K562 (cell line): ENCODE results near the gene SPATA25. TPM values are rescaled to one million over a fixed set of nuclear protein-coding genes. Genes with fewer than 3 reads are reported as not detected.

Experiments used
- ASH1L ChIP-seq: fragments of 450-650 bp; IDR thresholded peaks from 2 replicates; pipeline ENCODE4 v1.6.1; 2018; ENCODE audit warnings: borderline replicate concordance, mild to moderate bottlenecking, low read depth; ENCODE audit not compliant: partially characterized antibody
- ATF2 ChIP-seq: sonication (generic); formaldehyde crosslinking; IDR thresholded peaks from 2 replicates; pipeline ENCODE4 v1.8.1; 2022; ENCODE audit warnings: missing genetic modification reagents
- BRCA1 ChIP-seq, 2 experiments: fragments of 450-650 bp in 1 of 2; sonication (generic) in 1 of 2; formaldehyde crosslinking in 1 of 2; IDR thresholded peaks; 2 replicates each; pipeline versions ENCODE4 v1.5.0 to v1.6.1; 2017 to 2020; ENCODE audit warnings: mild to moderate bottlenecking in 1 of 2, missing genetic modification reagents in 1 of 2
- BRD9 ChIP-seq: fragments of 450-650 bp; IDR thresholded peaks from 2 replicates; pipeline ENCODE4 v1.6.1; 2018; ENCODE audit warnings: low read depth; ENCODE audit not compliant: partially characterized antibody
- GATAD2A ChIP-seq: fragments of 450-650 bp; IDR thresholded peaks from 2 replicates; pipeline ENCODE4 v1.6.1; 2017
- HDAC3 ChIP-seq: fragments of 450-650 bp; IDR thresholded peaks from 2 replicates; pipeline ENCODE4 v1.6.1; 2018; ENCODE audit warnings: borderline replicate concordance, mild to moderate bottlenecking, moderate library complexity; ENCODE audit not compliant: partially characterized antibody
- KLF10 ChIP-seq: fragments of 250-450 bp; sonication (Bioruptor Pico); IDR thresholded peaks from 2 replicates; pipeline ENCODE4 v1.6.1; 2021; ENCODE audit warnings: matching md5 sums
- NFYB ChIP-seq: IDR thresholded peaks from 2 replicates; pipeline ENCODE4 v1.6.1; 2011; ENCODE audit warnings: mild to moderate bottlenecking, moderate library complexity; ENCODE audit not compliant: insufficient read length; ENCODE audit errors: extremely low read depth
- NONO ChIP-seq, 2 experiments: fragments of 200-400 bp in 1 of 2; fragments of 450-650 bp in 1 of 2; formaldehyde crosslinking in 1 of 2; IDR thresholded peaks; 2 replicates each; pipeline ENCODE4 v1.6.1; 2017; ENCODE audit warnings: low read depth in 2 of 2, mild to moderate bottlenecking in 2 of 2, moderate library complexity in 2 of 2, low read length in 1 of 2
- PTBP1 ChIP-seq: fragments of 200-400 bp; formaldehyde crosslinking; IDR thresholded peaks from 2 replicates; pipeline ENCODE4 v1.6.1; 2017; ENCODE audit warnings: low read depth, low read length
- RAD21 ChIP-seq, 2 experiments: fragments of 250-450 bp in 1 of 2; fragments of 450-650 bp in 1 of 2; sonication (Bioruptor Pico) in 1 of 2; formaldehyde crosslinking in 1 of 2; IDR thresholded peaks in 1 of 2; conservative IDR thresholded peaks in 1 of 2; 2 replicates each; pipeline versions ENCODE4 v1.4.0 to v1.8.0; 2020 to 2022; ENCODE audit warnings: mild to moderate bottlenecking in 2 of 2, moderate library complexity in 1 of 2
- SIX5 ChIP-seq, 2 experiments: IDR thresholded peaks; 2 replicates each; pipeline ENCODE4 v1.6.1; 2011; ENCODE audit warnings: low read length in 2 of 2, borderline replicate concordance in 1 of 2, low read depth in 1 of 2, mild to moderate bottlenecking in 1 of 2, moderate library complexity in 1 of 2; ENCODE audit not compliant: insufficient read depth in 1 of 2
- WHSC1 ChIP-seq: IDR thresholded peaks from one replicate; pipeline ENCODE4 v1.6.1; 2012; ENCODE audit warnings: low read length, control low read depth, inconsistent platforms
- ZFPM2 ChIP-seq: fragments of 250-450 bp; sonication (Bioruptor Pico); IDR thresholded peaks from 2 replicates; pipeline ENCODE4 v1.5.1; 2022; ENCODE audit warnings: mild to moderate bottlenecking
- ZNF165 ChIP-seq: fragments of 250-450 bp; sonication (Bioruptor Pico); IDR thresholded peaks from 2 replicates; pipeline ENCODE4 v1.4.0; 2020; ENCODE audit warnings: borderline replicate concordance
- ZNF197 ChIP-seq: fragments of 200-800 bp; sonication (Bioruptor generic); IDR thresholded peaks from 2 replicates; pipeline ENCODE4 v1.6.1; 2016; ENCODE audit warnings: low read depth, missing genetic modification characterization, missing compliant biosample characterization
- ZNF431 ChIP-seq: sonication (generic); formaldehyde crosslinking; IDR thresholded peaks from 2 replicates; pipeline ENCODE4 v1.8.0; 2022; ENCODE audit warnings: mild to moderate bottlenecking, missing genetic modification reagents
- ZNF507 ChIP-seq: conservative IDR thresholded peaks from 2 replicates; pipeline ENCODE4 v1.6.1; 2017; ENCODE audit warnings: missing genetic modification characterization, missing compliant biosample characterization
- ZNF696 ChIP-seq: fragments of 250-450 bp; sonication (Bioruptor Pico); conservative IDR thresholded peaks from 2 replicates; pipeline ENCODE4 v1.4.0; 2020; ENCODE audit warnings: mild to moderate bottlenecking, moderate library complexity
- polyA plus RNA-seq, 8 experiments: library from polyadenylated mRNA; depleted of rRNA in 4 of 8; stranded (reverse) in 5 of 8; unstranded in 3 of 8; fragments of >200 nt; fragmentation: Nextera tagmentation in 2 of 8; fragmentation: Illumina TruSeq in 1 of 8; extraction: Ambion mirVana in 2 of 8; extraction: Trizol in 1 of 8; gene quantifications; 2 replicates each; pipeline versions ENCODE4 v1.2.1 to v1.2.3, GENCODE V29; 2011 to 2014; ENCODE audit warnings: inconsistent platforms in 1 of 8, missing spikeins in 1 of 8
- total RNA-seq, 7 experiments: library from RNA; depleted of rRNA in 6 of 7; stranded (reverse); fragments of >200 nt in 6 of 7; fragmentation: Illumina TruSeq in 2 of 7; extraction: Trizol in 2 of 7; gene quantifications; 2 replicates each; pipeline versions ENCODE4 v1.2.1 to v1.2.3, GENCODE V29; 2011 to 2021; ENCODE audit warnings: low replicate concordance in 1 of 7
- TF ChIP-seq, protein P1 (sequence below): fragments of 450-650 bp; formaldehyde crosslinking; IDR thresholded peaks from 2 replicates; pipeline ENCODE4 v1.4.0; 2020; ENCODE audit warnings: mild to moderate bottlenecking, mixed read lengths
- TF ChIP-seq, protein P2 (sequence below): sonication (generic); formaldehyde crosslinking; IDR thresholded peaks from 2 replicates; pipeline ENCODE4 v1.8.1; 2022; ENCODE audit warnings: missing genetic modification reagents
- TF ChIP-seq, protein P3 (sequence below): fragments of 450-650 bp; formaldehyde crosslinking; IDR thresholded peaks from 2 replicates; pipeline ENCODE4 v1.4.0; 2020; ENCODE audit warnings: mild to moderate bottlenecking, moderate library complexity

Gene SPATA25
- total and polyA plus RNA-seq, 9 of the 15 experiments (the other 6 are each of a cell fraction or from before 2014, with no cell fraction given): 0.21 to 0.95 (median 0.53) TPM; not detected in 3

GRCh38 chr20:45934586-45935415, 47.4 kb upstream of the SPATA25 start, which contains the start of gene PCIF1 (continued):
- TF ChIP-seq KLF10 (no peak), ASH1L (no peak), RAD21 (CRISPR knock-in tag; conservative IDR thresholded peaks at IDR 0.05 in 1 of 2, IDR thresholded peaks at IDR 0.05 in 1 of 2) (no peak; a peak in 1 of 4 replicates), GATAD2A (no peak), NFYB (peak; percentile 89), SIX5 (IDR thresholded peaks at IDR 0.05; ENCODE audit: borderline replicate concordance in 1 of 2, insufficient read depth in 1 of 2, low read depth in 1 of 2, low read length in 2 of 2) (peak; percentile 82 to 83), ZNF165 (CRISPR knock-in tag) (0 out of 2 replicates have a peak, but pooled peaks have one; percentile 52), HDAC3 (no peak), BRCA1 (IDR thresholded peaks at IDR 0.05) (no peak), BRCA1 (CRISPR knock-in tag; IDR thresholded peaks at IDR 0.05) (no peak), ZNF197 (CRISPR knock-in tag) (no peak), NONO (IDR thresholded peaks at IDR 0.05; ENCODE audit: low read depth in 2 of 2, low read length in 1 of 2) (peak; percentile 77 to 95; a peak in 3 of 4 replicates), ZNF431 (peak; percentile 37; the same call in 1 of the 2 replicates), BRD9 (no peak), PTBP1 (no peak), ATF2 (no peak; the same call in 1 of the 2 replicates), WHSC1 (no peak), ZNF696 (CRISPR knock-in tag) (no peak), ZNF507 (tag) (no peak), ZFPM2 (CRISPR knock-in tag) (peak; percentile 81)
- TF ChIP-seq, protein P1, sequence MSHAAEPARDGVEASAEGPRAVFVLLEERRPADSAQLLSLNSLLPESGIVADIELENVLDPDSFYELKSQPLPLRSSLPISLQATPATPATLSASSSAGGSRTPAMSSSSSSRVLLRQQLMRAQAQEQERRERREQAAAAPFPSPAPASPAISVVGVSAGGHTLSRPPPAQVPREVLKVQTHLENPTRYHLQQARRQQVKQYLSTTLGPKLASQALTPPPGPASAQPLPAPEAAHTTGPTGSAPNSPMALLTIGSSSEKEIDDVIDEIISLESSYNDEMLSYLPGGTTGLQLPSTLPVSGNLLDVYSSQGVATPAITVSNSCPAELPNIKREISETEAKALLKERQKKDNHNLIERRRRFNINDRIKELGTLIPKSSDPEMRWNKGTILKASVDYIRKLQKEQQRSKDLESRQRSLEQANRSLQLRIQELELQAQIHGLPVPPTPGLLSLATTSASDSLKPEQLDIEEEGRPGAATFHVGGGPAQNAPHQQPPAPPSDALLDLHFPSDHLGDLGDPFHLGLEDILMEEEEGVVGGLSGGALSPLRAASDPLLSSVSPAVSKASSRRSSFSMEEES (CRISPR knock-in tag): no peak
- TF ChIP-seq, protein P2, sequence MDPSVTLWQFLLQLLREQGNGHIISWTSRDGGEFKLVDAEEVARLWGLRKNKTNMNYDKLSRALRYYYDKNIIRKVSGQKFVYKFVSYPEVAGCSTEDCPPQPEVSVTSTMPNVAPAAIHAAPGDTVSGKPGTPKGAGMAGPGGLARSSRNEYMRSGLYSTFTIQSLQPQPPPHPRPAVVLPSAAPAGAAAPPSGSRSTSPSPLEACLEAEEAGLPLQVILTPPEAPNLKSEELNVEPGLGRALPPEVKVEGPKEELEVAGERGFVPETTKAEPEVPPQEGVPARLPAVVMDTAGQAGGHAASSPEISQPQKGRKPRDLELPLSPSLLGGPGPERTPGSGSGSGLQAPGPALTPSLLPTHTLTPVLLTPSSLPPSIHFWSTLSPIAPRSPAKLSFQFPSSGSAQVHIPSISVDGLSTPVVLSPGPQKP (CRISPR knock-in tag): no peak
- TF ChIP-seq, protein P3, sequence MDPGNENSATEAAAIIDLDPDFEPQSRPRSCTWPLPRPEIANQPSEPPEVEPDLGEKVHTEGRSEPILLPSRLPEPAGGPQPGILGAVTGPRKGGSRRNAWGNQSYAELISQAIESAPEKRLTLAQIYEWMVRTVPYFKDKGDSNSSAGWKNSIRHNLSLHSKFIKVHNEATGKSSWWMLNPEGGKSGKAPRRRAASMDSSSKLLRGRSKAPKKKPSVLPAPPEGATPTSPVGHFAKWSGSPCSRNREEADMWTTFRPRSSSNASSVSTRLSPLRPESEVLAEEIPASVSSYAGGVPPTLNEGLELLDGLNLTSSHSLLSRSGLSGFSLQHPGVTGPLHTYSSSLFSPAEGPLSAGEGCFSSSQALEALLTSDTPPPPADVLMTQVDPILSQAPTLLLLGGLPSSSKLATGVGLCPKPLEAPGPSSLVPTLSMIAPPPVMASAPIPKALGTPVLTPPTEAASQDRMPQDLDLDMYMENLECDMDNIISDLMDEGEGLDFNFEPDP (CRISPR knock-in tag): no peak
